ENCODE data around the gene ESRRA.

The ESRRA gene

GRCh38 chr11:64347193-64347867, 42.0 kb downstream of the ESRRA start:
- in situ Hi-C loops (cut with MboI; ENCODE audit: low sequenced_read_pairs): no loop called here

DNA sequence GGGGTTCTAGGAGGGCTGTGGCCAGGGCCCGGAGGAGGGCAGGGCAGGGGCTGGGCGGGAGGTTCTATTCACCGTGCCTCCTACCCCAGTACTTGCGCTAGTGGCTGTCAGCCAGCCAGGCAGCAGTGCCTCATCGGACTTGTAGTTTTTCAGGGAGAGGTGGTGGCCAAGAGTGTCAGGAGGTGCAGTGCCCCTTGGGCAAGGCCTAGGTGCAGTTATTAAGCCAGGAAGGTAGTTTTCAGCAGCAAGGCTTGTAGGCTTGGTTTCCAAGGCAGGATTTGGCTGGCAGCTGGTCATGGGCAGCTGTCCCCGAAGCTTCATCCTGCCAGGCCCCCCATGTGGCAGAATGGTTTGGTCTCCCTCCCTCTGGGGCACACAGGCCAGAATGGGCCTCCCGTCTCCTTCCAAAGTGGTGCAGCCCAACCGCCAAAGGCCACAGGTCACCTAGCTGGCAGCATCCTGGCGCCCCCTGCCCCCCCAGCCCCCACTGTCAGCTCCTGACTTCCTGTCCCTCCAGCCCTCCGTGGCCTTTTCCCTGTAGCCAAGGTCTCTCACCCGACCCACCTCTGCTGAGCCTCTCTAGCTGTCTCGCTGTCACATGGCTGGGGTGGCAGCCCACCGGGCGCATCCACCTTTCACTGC, 43.2 kb downstream of the ESRRA start:
- in situ Hi-C loops (cut with MboI; ENCODE audit: low sequenced_read_pairs): no loop called here

DNA sequence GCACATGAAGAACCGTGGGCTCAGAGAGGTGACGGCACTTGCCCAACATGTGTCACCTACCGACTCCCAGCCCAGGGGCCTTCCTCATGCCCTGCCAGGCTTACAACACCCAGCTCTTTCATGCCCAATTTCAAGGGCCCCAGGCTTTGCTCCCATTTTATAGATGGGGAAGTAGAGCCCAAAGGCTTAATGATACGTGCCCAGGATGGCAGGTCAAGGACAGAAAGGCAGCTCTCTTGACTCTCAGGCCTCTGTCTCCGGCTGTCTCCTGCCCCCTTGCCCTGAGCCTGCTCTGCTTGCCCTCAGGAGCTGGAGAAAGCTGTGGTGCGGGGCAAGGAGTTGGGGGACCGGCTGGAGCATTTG, 43.7 kb downstream of the ESRRA start:
- in situ Hi-C loops (cut with MboI; ENCODE audit: low sequenced_read_pairs): no loop called here

- in situ Hi-C loops (cut with MboI; ENCODE audit: low sequenced_read_pairs): no loop called here
Measured at GRCh38 chr11:64349404-64349803, 44.1 kb downstream of the ESRRA start.

- in situ Hi-C loops (cut with MboI; ENCODE audit: low sequenced_read_pairs): no loop called here
Measured at GRCh38 chr11:64351136-64351631, 45.9 kb downstream of the ESRRA start.

DNA sequence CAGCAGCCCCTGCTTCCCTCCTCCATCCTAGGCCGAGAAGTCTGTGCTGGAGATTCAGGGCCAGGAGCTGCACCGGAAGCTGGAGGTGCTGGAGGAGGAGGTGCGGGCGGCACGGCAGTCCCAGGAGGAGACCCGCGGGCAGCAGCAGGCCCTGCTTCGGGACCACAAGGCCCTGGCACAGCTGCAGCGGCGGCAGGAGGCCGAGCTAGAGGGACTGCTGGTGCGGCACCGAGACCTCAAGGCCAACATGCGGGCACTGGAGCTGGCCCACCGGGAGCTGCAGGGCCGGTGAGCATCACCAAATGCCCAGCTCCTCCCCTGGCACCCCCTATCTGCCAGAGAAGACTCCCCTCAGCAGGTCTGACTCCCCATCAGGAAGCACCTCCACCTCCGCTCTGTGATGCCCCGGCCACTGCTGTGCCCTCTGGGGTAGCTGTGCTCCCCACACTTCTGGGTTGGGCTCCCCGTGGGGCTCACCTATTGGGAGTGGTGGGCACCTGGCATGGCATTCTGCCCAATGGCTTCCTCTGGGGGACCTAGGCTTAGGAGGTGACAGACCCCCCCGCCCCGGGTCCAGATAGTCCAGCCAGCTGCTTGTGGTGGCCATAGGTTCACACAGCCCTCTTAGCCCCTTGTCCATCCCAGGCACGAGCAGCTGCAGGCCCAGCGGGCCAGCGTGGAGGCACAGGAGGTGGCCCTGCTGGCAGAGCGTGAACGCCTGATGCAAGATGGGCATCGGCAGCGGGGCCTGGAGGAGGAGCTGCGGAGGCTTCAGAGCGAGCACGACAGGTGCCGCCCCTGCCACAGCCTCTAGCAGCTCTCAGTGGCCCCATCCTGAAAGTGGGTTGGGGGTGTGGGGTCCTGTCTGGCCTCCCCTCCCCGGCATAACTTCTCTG, 47.0 kb downstream of the ESRRA start:
- in situ Hi-C loops (cut with MboI; ENCODE audit: low sequenced_read_pairs): no loop called here

GRCh38 chr11:64352995-64353714, 47.8 kb downstream of the ESRRA start:
- in situ Hi-C loops (cut with MboI; ENCODE audit: low sequenced_read_pairs): no loop called here

DNA sequence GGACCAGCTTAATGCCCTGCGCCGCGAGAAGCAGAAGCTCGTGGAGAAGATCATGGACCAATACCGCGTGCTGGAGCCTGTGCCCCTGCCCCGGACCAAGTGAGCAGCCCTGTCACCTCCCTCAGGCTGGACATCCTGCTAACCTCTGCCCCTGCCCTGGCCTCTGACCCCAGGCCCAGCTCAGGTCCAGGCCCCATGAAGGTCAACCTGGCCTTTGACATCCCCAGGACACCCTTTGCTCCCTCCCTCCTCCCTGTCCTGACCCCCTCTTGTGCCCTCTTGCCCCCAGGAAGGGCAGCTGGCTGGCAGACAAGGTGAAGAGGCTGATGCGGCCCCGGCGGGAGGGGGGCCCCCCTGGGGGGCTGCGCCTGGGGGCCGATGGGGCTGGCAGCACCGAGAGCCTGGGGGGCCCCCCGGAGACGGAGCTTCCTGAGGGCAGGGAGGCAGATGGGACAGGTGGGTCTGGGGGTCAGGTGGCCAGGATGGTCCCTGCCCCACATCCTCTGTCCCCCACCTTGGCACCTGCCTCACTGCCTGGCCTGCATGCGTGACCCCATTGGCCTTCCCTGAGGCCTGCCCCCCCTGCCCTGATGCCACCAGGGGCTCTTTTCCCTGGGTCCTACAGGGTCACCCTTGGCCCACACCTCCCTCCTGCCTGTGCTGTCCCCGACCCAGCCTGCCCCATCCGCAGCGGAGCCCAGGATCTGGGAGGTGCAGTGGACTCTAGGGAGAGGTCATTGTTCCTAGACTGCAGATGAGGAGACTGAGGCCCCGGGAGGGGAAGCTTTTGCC, 48.6 kb downstream of the ESRRA start:
- in situ Hi-C loops (cut with MboI; ENCODE audit: low sequenced_read_pairs): no loop called here

GRCh38 chr11:64355078-64355940, 50.0 kb downstream of the ESRRA start:
- in situ Hi-C loops (cut with MboI; ENCODE audit: low sequenced_read_pairs): no loop called here

- in situ Hi-C loops (cut with MboI; ENCODE audit: low sequenced_read_pairs): no loop called here
Measured at GRCh38 chr11:64356498-64357411, 51.4 kb downstream of the ESRRA start.

- in situ Hi-C loops (cut with MboI; ENCODE audit: low sequenced_read_pairs): no loop called here
Measured at GRCh38 chr11:64357446-64357845, 52.1 kb downstream of the ESRRA start.

GRCh38 chr11:64357904-64358535, 52.7 kb downstream of the ESRRA start:
- in situ Hi-C loops (cut with MboI; ENCODE audit: low sequenced_read_pairs): no loop called here

GRCh38 chr11:64358536-64358906, 53.2 kb downstream of the ESRRA start:
- in situ Hi-C loops (cut with MboI; ENCODE audit: low sequenced_read_pairs): no loop called here

DNA sequence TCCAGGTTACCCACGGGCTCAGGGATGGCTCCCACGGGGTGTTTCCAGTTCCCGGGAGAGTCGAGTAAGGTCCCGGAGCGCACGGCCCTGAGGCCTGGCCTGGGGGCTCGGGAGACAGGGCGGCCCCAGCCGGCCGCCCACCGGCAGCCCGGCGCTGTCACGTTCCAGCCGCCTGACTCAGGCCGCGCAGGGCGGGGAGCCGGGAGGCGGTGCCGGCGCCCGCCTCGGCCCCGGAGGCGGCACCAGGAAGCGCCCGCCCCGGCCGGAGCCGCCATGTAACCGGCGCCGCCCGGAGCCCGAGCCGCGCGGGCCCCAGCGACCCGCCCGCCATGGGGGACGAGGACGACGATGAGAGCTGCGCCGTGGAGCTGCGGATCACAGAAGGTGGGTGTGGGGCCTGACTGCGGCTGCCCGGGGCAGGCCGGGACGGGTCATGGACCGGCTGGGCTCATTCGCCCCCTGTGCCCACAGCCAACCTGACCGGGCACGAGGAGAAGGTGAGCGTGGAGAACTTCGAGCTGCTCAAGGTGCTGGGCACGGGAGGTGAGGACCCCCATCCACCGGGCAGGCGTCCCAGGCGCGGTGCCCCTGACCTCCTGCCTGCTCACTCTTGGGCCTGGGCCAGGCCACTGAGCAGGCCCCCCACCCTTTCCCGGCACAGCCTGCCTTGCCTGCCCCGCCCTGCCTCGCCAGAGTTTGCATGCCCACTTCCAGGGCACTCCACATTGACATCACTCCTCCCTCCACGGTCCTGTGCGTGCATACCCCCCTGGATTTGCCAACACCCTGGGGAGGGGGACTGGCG, 53.8 kb downstream of the ESRRA start, which contains the start of gene RPS6KA4:
RPS6KA4 (plus strand) TSS at position 256 of the 805 bp plus-strand sequence; CDS start at position 330, 74 bp downstream.
- in situ Hi-C loops (cut with MboI; ENCODE audit: low sequenced_read_pairs): no loop called here

GRCh38 chr11:64359712-64360445, 54.6 kb downstream of the ESRRA start:
- in situ Hi-C loops (cut with MboI; ENCODE audit: low sequenced_read_pairs): no loop called here

- in situ Hi-C loops (cut with MboI; ENCODE audit: low sequenced_read_pairs): no loop called here
Measured at GRCh38 chr11:64360448-64360921, 55.2 kb downstream of the ESRRA start.
